ENCODE data around the gene DTL. TPM values are rescaled to one million over a fixed set of nuclear protein-coding genes. Genes with fewer than 3 reads are reported as not detected.

Gene DTL
- total RNA-seq, 1 donor from 2014 or later: 7.4 TPM

GRCh38 chr1:212133319-212133718 lies 97.8 kb downstream of the DTL start:
- peaks cover 3% of the 10 kb centered on the region for H3K27me3 Mint-ChIP-seq (ENCODE audit: unreplicated experiment)
- no peaks in the 10 kb centered on the region for H3K36me3 Mint-ChIP-seq (ENCODE audit: unreplicated experiment)
- DNase-seq: no peak
- no peaks in the 10 kb centered on the region for H3K9me3 Mint-ChIP-seq (ENCODE audit: unreplicated experiment)
- TF ChIP-seq CTCF (IDR thresholded peaks at IDR 0.05; ENCODE audit: partially characterized antibody, unreplicated experiment): no peak
- no peak overlapping the region for H3K4me3 Mint-ChIP-seq (ENCODE audit: unreplicated experiment)
- no peak overlapping the region for H3K27ac Mint-ChIP-seq (ENCODE audit: unreplicated experiment)
- H3K4me1 Mint-ChIP-seq (ENCODE audit: low read depth, unreplicated experiment): peaks cover 1% of the 10 kb centered on the region

- Mint-ChIP-seq H3K4me3 (ENCODE audit: unreplicated experiment) (no peak overlapping the region), H3K4me1 (ENCODE audit: low read depth, unreplicated experiment) (peaks cover 1% of the 10 kb centered on the region), H3K36me3 (ENCODE audit: unreplicated experiment) (no peaks in the 10 kb centered on the region), H3K27ac (ENCODE audit: unreplicated experiment) (no peak overlapping the region), H3K9me3 (ENCODE audit: unreplicated experiment) (no peaks in the 10 kb centered on the region), H3K27me3 (ENCODE audit: unreplicated experiment) (peaks cover 4% of the 10 kb centered on the region)
- no peak for DNase-seq
- no peak for TF ChIP-seq CTCF (IDR thresholded peaks at IDR 0.05; ENCODE audit: partially characterized antibody, unreplicated experiment)
Measured at GRCh38 chr1:212135166-212135565, 99.6 kb downstream of the DTL start.

- H3K4me1 Mint-ChIP-seq (ENCODE audit: low read depth, unreplicated experiment): no peaks in the 10 kb centered on the region
- H3K36me3 Mint-ChIP-seq (ENCODE audit: unreplicated experiment): no peaks in the 10 kb centered on the region
- no peaks in the 10 kb centered on the region for H3K9me3 Mint-ChIP-seq (ENCODE audit: unreplicated experiment)
- DNase-seq: no peak
- no peak overlapping the region for H3K4me3 Mint-ChIP-seq (ENCODE audit: unreplicated experiment)
- peaks cover 2% of the 10 kb centered on the region for H3K27me3 Mint-ChIP-seq (ENCODE audit: unreplicated experiment)
- H3K27ac Mint-ChIP-seq (ENCODE audit: unreplicated experiment): no peak overlapping the region
- no peak for TF ChIP-seq CTCF (IDR thresholded peaks at IDR 0.05; ENCODE audit: partially characterized antibody, unreplicated experiment)
Measured at GRCh38 chr1:212137854-212138253, 102.3 kb downstream of the DTL start.

GRCh38 chr1:212138457-212138856 lies 102.9 kb downstream of the DTL start:
- H3K4me3 Mint-ChIP-seq (ENCODE audit: unreplicated experiment): no peak overlapping the region
- DNase-seq: no peak
- H3K36me3 Mint-ChIP-seq (ENCODE audit: unreplicated experiment): no peaks in the 10 kb centered on the region
- peaks cover 2% of the 10 kb centered on the region for H3K27me3 Mint-ChIP-seq (ENCODE audit: unreplicated experiment)
- no peaks in the 10 kb centered on the region for H3K9me3 Mint-ChIP-seq (ENCODE audit: unreplicated experiment)
- H3K27ac Mint-ChIP-seq (ENCODE audit: unreplicated experiment): no peak overlapping the region
- no peak for TF ChIP-seq CTCF (IDR thresholded peaks at IDR 0.05; ENCODE audit: partially characterized antibody, unreplicated experiment)
- no peaks in the 10 kb centered on the region for H3K4me1 Mint-ChIP-seq (ENCODE audit: low read depth, unreplicated experiment)

GRCh38 chr1:212139526-212140135 lies 104.1 kb downstream of the DTL start:
- no peak overlapping the region for H3K27ac Mint-ChIP-seq (ENCODE audit: unreplicated experiment)
- no peaks in the 10 kb centered on the region for H3K36me3 Mint-ChIP-seq (ENCODE audit: unreplicated experiment)
- no peak overlapping the region for H3K4me3 Mint-ChIP-seq (ENCODE audit: unreplicated experiment)
- H3K4me1 Mint-ChIP-seq (ENCODE audit: low read depth, unreplicated experiment): no peaks in the 10 kb centered on the region
- TF ChIP-seq CTCF (IDR thresholded peaks at IDR 0.05; ENCODE audit: partially characterized antibody, unreplicated experiment): no peak
- peaks cover 2% of the 10 kb centered on the region for H3K27me3 Mint-ChIP-seq (ENCODE audit: unreplicated experiment)
- peaks cover 2% of the 10 kb centered on the region for H3K9me3 Mint-ChIP-seq (ENCODE audit: unreplicated experiment)
- no peak for DNase-seq

All from glutamatergic neuron (in vitro differentiated cells).